Mesothelial cell of epicardium (in vitro differentiated cells): ENCODE results near the gene STK33. TPM values are rescaled to one million over a fixed set of nuclear protein-coding genes. Genes with fewer than 3 reads are reported as not detected.

Experiments used
- DNase-seq, 2 experiments: peaks; one replicate each; pipeline ENCODE4 v3.0.0; 2021; ENCODE audit warnings: low spot score in 2 of 2; ENCODE audit not compliant: unreplicated experiment in 2 of 2
- H3K27ac Mint-ChIP-seq: 2 replicates; pipeline ENCODE4 v1.8.0; 2021; ENCODE audit warnings: mixed read lengths
- H3K27me3 Mint-ChIP-seq: 2 replicates; pipeline ENCODE4 v1.8.0; 2021; ENCODE audit warnings: low read depth, mixed read lengths
- H3K36me3 Mint-ChIP-seq: 2 replicates; pipeline ENCODE4 v1.8.0; 2021; ENCODE audit warnings: mixed read lengths
- H3K4me1 Mint-ChIP-seq: 2 replicates; pipeline ENCODE4 v1.8.0; 2021; ENCODE audit warnings: mixed read lengths
- H3K4me3 Mint-ChIP-seq: 2 replicates; pipeline ENCODE4 v1.8.0; 2021; ENCODE audit warnings: mild to moderate bottlenecking, moderate library complexity, mixed read lengths
- H3K9me3 Mint-ChIP-seq: 2 replicates; pipeline ENCODE4 v1.8.0; 2021; ENCODE audit warnings: mixed read lengths
- total RNA-seq: library from RNA; stranded (reverse); gene quantifications from 3 replicates; pipeline ENCODE4 v1.2.1, GENCODE V29; 2021
- TF ChIP-seq, protein P1 (sequence below): fragments of 200-600 bp; sonication (generic); IDR thresholded peaks from one replicate; pipeline ENCODE4 v1.5.0; 2021; ENCODE audit warnings: antibody characterized with exemption; ENCODE audit not compliant: unreplicated experiment

The STK33 gene
- total RNA-seq, 1 donor from 2014 or later, result 12.2 TPM

DNA sequence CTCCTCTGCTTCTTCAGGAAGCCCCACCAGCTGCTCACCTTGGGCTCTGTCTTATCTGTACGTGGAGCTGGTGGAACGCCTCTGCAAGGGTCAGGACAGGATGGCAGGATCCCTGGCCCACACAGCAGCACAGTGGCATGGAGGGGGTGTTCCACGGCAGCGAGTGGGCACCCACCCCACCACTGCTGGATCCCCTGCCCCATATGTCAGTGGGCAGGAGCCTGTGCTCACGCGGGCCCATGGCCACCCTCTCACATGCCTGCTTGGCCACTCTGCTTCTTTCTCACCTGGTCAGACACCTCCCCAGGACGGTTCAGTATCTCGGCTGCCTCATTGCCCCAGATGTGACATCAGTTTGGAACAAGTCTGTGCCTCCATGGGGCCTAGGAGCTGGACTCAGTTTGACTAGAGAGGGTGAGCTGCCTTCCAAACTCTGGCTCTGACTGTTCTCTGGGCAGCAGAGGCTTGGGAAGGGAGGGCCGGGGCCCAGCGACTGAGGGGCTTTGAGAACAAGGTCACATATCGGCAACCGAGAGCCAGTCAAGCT lies 232.3 kb downstream of the STK33 start:
- peaks cover 6% of the 10 kb centered on the region for H3K4me1 Mint-ChIP-seq
- no peak for DNase-seq
- TF ChIP-seq, protein P1, sequence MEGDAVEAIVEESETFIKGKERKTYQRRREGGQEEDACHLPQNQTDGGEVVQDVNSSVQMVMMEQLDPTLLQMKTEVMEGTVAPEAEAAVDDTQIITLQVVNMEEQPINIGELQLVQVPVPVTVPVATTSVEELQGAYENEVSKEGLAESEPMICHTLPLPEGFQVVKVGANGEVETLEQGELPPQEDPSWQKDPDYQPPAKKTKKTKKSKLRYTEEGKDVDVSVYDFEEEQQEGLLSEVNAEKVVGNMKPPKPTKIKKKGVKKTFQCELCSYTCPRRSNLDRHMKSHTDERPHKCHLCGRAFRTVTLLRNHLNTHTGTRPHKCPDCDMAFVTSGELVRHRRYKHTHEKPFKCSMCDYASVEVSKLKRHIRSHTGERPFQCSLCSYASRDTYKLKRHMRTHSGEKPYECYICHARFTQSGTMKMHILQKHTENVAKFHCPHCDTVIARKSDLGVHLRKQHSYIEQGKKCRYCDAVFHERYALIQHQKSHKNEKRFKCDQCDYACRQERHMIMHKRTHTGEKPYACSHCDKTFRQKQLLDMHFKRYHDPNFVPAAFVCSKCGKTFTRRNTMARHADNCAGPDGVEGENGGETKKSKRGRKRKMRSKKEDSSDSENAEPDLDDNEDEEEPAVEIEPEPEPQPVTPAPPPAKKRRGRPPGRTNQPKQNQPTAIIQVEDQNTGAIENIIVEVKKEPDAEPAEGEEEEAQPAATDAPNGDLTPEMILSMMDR, result no peak
- H3K36me3 Mint-ChIP-seq, result no peaks in the 10 kb centered on the region
- H3K4me3 Mint-ChIP-seq, result no peak overlapping the region
- H3K27me3 Mint-ChIP-seq, result peaks cover 2% of the 10 kb centered on the region
- no peak overlapping the region for H3K27ac Mint-ChIP-seq
- no peaks in the 10 kb centered on the region for H3K9me3 Mint-ChIP-seq

DNA sequence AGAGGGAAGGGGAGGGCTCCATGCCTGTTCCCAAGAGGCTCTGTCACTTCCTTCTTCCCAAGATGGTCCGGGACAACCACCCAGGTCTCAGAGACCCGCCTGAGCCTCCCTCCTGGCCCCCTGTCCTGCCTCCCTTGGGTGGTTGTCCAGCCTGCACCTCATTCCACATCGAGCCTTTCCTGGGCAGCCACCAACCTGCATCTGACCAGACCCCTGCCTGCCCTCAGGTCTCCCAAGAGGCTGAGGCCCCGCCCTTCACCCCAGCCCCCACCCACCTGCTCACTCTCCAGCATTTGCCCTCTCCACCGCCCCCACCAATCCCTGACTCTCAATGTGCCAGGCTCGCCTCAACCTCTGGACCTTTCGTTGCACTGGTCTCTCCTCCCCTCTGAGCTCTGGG lies 232.8 kb downstream of the STK33 start:
- no peak for DNase-seq
- H3K27ac Mint-ChIP-seq, result no peak overlapping the region
- peaks cover 2% of the 10 kb centered on the region for H3K27me3 Mint-ChIP-seq
- no peaks in the 10 kb centered on the region for H3K9me3 Mint-ChIP-seq
- H3K4me1 Mint-ChIP-seq, result peaks cover 8% of the 10 kb centered on the region
- no peak overlapping the region for H3K4me3 Mint-ChIP-seq
- H3K36me3 Mint-ChIP-seq, result no peaks in the 10 kb centered on the region
- TF ChIP-seq, protein P1, result no peak

DNA sequence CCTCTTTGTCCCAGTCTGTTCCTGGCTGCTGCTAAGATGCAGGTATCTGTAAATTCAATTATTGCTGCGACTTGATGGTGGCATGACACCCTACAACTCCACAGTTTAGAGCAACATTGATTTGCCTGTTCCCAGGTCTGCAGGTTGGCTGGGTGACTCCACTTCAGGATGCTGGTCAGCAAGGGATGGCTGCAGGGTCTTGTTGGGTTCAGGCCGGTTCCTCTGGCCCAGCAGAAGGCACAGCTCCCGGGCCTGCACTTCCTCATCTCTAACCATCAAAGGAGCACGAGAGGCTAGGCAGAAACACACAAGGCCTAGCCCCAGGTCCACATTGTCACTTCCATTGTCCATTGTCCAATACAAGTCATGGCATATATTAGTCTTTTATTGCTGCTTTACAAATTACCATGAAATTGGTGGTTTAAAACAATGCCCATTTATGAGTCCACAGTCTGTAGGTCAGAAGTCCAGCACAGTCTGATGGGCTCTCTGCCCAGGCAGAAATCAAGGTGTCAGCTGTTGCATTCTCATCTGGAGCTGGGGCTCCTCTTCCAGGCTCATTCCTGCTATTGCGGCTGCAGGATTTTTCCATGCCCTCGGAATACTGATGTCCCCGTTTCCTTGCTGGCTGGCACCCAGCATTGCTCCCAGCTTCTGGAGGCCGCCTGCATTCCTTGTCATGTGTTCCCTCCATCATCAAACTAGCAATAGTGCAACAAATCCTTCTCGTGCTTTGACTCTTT lies 233.8 kb downstream of the STK33 start:
- Mint-ChIP-seq H3K4me3 (no peak overlapping the region), H3K4me1 (peaks cover 15% of the 10 kb centered on the region), H3K27me3 (peaks cover 2% of the 10 kb centered on the region), H3K9me3 (no peaks in the 10 kb centered on the region), H3K36me3 (no peaks in the 10 kb centered on the region), H3K27ac (no peak overlapping the region)
- TF ChIP-seq, protein P1, result no peak
- no peak for DNase-seq

DNA sequence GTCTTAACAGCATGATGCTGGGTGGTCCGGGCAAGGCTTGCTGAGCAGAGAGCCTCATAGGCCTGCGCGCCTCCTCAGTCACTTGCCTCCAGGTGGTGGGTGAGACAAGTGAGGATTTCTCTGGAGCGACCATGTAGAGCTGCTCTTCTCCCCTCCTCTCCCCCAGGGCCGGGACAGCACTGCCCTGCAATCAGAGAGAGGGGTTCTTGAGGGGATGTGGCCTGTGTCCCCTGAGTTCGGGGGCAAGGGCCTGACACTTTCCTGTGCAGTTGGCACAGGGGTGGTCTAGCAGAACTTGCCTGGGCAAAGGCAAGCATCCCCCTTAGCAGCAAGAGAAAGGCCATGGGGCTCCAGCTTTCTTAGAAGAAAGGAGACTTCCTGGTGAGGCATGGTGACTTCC lies 234.5 kb downstream of the STK33 start:
- Mint-ChIP-seq H3K9me3 (no peaks in the 10 kb centered on the region), H3K27ac (no peak overlapping the region), H3K36me3 (no peaks in the 10 kb centered on the region)

DNA sequence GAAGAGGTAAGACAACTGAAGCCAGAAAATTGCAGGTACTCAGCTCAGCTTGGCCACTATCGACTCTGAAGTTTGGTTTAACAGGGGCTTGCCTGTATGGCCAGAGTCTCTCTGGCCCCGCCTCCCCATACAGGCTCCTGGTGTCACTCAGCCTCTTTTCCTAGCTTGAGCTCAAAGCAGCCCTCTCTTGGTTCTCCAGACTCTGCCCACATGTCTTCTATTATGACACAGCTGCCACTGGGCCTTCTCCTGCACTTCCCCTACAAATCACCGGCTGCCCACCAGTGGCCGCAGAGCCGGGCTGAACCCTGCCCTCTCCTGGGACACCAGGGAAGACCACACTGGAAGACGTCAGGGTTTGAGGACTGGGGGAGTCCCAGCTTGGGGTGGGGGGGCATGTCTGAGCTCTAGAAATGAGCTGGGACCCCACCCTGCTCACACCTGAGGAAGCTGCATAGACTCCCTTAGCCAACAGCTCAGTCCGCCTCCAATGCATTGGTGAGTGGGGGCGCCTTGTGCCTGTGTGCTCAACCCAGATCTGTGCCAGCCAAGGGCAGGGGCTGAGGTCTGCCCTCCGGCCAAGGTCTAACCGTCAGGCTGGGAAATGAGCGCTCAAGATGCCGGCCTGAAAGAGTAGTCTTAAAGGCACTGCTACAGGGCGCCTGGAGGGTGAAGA lies 236.0 kb downstream of the STK33 start:
- H3K9me3 Mint-ChIP-seq, result no peaks in the 10 kb centered on the region
- H3K36me3 Mint-ChIP-seq, result no peaks in the 10 kb centered on the region
- no peak for DNase-seq
- H3K27ac Mint-ChIP-seq, result no peak overlapping the region
- TF ChIP-seq, protein P1, result no peak
- peaks cover 2% of the 10 kb centered on the region for H3K27me3 Mint-ChIP-seq
- H3K4me3 Mint-ChIP-seq, result no peak overlapping the region
- H3K4me1 Mint-ChIP-seq, result peaks cover 28% of the 10 kb centered on the region

More for the DNA sequence above, 234.5 kb downstream of the STK33 start:
- TF ChIP-seq, protein P1, result no peak
- Mint-ChIP-seq H3K4me1 (peaks cover 22% of the 10 kb centered on the region), H3K4me3 (no peak overlapping the region), H3K27me3 (peaks cover 2% of the 10 kb centered on the region)
- DNase-seq, result no peak
